HG03139 (cell line): Measurements from ENCODE around the gene SLC2A9.

Experiments
- ATAC-seq: cut with Tn5 transposase; IDR thresholded peaks from one replicate; pipeline ENCODE4 v1.9.1; 2021; ENCODE audit not compliant: unreplicated experiment

Gene SLC2A9

DNA sequence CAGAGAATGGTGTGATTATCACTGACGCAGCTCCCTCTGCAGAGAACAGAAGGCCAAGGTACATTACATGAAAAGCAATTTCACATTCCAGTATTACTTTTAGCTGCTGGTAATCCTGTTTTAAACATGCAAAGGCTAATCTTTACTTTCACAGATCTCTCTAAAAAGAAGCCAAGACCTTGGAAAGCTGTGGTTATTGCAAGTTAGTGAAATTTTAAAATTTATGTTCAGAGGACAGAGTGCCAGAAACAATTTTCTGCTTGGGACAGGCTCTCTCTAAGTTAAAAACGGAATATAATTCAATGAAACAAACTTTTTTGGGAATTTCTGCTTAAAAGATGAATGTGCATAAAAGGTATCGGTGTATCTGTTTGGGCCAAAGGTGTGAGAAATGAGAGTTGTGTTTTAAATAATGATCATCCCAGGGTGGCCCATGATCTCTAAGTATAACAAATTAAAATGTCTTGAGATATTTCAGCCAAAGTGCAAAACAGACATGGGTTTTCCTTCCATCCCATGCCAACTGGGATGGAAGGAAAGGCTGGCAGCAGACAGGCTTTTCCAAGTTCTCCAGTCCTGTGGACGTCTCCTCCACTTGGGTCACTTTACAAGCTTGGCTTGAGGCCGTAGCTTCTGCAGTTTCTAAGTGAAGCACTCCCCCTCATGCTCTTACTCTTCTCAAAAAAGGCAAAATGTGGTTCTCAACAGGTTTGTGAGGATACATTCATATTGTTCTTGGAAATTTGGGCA is 121.8 kb downstream of the SLC2A9 start:
- ATAC-seq: no peak

DNA sequence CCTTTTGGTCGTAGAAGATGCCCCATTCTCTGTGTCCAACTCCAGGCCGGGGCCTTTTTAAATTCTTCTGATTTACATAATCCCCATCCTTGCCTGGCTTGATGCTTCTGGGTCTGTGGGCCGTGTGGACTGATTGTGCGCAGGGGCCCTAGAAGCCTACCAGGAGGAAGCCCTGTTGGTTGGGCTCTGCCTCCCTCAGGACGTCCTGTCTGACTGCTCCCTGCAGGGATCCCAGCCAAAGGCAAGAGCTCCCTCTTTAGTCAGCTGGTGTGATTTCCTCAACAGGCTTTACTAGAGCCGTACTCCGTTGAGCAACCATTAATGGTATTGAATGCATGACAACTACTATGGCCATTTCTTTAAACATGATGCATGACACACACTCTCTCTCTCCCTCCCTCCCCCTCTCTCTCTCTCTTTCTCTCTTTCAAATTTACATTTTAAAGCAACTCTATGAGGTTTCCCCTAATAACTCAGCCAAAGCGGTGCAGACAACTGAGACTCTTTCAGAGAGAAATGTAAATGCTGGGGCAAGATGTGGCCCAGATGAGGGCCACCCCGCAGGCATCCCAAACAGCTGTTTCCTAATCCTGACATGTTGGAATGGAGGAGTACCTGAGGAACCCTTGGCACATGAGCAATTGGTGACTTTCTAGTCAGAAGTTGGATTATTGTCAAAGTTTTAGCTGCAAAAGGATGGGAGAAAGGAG is 122.5 kb downstream of the SLC2A9 start:
- no peak for ATAC-seq

DNA sequence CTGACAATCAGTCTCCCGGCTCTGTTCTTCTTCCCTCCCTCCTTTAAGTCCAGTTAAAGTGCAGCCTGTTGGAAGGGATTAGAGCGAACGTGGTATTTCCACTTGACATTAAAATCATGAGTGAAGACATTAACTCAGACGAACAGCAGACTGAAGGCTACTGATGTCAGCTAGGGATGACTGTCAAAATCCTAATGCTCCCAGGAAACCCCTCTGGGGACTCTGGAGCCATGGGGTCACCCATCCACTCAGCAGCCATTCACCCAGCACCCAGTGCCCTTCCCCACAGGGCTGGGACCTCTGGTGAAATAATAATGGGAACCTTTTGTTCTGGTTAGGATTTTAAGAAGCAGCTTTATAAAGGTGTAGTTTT is 126.0 kb downstream of the SLC2A9 start:
- ATAC-seq: no peak

DNA sequence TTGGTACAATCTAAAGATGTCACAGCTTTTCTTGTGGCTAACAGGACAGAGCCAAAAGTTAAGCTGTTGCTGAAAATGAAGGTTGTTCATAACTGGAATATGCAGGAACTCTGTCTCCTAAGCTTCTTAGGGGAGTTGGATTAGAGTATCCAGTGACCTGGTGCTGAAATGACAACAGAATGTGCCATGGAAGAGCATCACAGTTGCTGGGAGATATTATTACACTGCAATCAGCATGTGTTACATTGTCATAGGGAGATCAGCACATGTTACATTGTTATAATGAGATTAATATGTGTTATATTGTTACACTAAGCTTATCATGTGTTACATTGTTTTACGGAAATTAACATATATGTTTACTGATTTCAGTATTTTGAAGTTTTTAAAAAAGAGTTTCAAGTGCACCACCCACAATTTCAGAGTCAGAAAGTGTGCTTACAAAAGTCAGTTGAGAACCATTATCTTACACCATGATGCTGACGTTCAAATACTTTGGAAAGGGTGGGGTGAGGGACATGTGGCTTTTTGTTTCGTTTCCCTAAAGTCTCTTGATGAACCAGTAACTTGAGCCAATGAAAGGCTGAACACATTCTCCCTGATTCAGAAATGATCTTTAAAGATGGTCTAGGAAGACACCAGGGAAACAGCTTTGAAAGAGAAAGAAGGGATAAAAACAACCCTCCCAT is 126.5 kb downstream of the SLC2A9 start:
- no peak for ATAC-seq

GRCh38 chr4:9893329-9894108 is 127.8 kb downstream of the SLC2A9 start:
- ATAC-seq: no peak

GRCh38 chr4:9891740-9892139 is 129.6 kb downstream of the SLC2A9 start:
- ATAC-seq: no peak

DNA sequence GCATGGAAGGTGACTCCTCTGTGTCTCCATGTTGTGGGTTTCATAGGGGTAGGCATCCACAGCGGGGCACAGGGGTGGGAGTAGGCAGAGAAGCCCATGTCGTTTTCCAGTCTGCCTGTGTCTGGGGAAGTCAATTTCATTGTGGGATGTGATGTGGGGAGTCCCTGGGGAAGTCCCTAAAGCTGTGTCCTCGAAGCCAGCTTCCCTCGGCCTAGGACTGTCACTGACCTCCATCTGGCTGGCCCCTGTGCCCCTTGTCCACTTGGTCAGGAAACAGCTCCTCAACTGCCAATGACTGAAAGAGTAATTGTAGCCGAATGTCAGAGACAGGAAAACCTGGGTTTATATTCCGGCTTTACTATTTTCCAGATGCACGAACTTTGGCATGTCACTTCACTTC is 130.2 kb downstream of the SLC2A9 start:
- no peak for ATAC-seq

GRCh38 chr4:9889306-9889705 is 132.0 kb downstream of the SLC2A9 start:
- no peak for ATAC-seq

DNA sequence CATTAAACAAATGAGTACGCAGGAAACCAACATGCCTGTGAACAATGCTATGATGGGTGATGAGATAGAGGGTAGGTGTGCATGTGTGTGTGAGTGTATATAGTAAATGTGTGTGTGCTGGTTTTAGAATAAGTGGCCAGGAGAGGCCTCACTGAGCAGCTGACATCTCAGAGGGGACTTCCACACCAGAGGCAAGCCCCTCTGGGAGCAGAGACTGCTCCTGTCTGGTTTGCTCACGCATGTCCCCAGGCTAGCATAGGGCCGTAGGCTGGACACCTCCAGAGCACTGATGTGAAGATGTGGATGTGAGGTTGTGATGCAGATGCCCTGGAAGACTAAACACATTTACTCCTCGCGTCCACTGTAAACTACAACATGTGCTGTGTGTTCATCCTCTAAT is 135.3 kb downstream of the SLC2A9 start:
- ATAC-seq: no peak

- ATAC-seq: no peak
Observed at GRCh38 chr4:9880406-9881197, 140.7 kb downstream of the SLC2A9 start.

DNA sequence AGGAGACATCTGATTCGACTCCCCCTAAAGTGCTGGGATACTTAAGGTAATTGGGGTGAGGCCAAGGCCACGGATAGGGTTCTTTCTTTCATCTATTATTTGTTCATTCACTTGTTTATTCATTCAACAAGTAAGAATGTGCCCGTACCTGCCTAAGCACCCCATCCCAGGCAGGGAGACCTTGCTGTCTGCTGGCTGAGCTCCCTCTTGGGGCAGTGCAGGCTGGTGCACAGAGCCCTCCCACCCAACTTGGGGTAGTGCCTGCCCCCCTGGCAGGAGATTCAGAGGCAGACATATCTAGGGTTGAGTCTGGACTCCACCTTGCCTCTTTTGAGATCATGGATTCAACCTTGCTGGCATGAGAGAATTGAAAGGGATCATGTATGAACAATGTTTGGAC is 144.2 kb downstream of the SLC2A9 start:
- no peak for ATAC-seq

GRCh38 chr4:9875516-9875915 is 145.8 kb downstream of the SLC2A9 start:
- no peak for ATAC-seq

DNA sequence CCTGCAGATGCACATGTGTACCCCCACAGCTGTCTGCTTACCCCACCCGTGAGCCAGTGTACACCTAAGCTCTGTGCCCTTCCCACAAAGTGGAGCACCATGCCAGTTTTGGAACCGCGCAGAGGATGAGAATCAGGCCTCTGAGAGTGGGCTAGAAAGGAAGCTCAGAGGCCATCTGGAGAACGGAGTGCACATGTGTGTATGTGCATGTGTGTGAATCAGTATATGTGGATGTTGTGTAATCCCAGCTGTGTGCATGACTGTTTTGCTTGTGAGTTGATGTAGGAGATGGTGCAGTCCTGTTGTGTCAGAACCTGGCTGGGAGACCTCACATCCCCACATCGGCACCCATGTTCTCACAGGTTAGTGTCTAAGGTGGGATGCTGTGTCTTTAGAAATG is 146.9 kb downstream of the SLC2A9 start:
- no peak for ATAC-seq

- no peak for ATAC-seq
Observed at GRCh38 chr4:9870165-9870790, 151.0 kb downstream of the SLC2A9 start.

GRCh38 chr4:9867751-9868425 is 153.4 kb downstream of the SLC2A9 start:
- ATAC-seq: no peak

DNA sequence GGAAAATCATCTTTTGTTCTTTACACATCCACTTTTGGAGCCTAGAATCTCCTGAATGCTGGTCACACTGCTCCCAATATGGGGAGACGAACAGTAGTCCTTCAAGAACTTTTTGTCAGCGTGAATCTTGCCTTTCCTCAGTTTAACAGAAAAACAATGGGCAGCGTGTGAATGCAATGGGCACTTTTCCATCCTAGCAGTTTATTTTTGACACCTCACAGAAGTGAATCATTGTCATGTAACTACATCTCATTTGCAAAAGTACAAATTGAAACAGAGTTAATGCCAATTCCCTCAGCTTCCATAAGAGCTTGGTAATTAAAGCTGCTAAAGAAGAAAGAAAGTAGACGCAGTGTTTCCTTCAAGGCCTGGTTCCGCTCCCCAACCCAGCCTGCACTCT is 154.4 kb downstream of the SLC2A9 start:
- ATAC-seq: no peak

DNA sequence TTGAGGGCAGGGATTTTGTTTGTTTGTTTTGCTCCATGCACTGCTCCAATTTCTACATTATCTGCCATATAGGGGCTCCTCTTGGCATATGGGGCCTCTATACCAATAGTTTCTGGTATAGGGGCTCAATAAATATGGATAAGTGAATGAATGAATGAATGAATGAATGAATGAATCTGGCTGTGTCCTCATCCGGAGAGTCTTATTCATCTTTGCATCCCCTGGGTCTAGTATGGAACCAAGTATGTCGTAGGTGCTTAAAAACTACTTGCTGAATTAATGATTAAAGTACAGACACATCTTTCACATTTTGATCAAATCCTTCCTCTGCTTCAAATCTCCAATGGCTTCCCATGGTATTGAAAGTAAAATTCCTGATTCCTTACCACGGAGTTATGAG is 159.7 kb downstream of the SLC2A9 start:
- ATAC-seq: no peak

DNA sequence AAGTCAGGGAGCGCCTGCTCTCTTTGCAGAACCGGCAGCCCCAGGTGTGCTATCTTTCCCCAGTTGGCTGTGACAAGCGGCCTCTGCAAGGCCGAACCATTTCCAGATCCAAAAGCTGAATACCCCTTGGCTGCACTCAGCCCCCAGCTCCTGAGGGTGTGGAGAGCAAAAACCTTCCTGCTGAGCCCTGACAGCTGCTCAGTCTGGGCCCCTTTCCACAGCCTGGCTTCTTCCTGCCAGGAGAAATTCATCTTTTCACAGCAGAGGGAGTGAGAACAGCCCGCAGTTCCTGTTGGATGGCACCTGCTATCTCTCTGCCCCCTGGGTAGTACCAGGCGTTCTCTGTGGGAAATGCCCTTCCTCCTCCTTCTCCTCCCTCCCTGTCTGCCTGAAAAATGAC is 161.5 kb downstream of the SLC2A9 start:
- no peak for ATAC-seq

GRCh38 chr4:9849538-9849920 is 171.8 kb downstream of the SLC2A9 start:
- no peak for ATAC-seq
